ENCODE results near the gene MARK3.

MARK3 gene

GRCh38 chr14:103404032-103404918, 19.1 kb downstream of the MARK3 start:
- DNase-seq (ENCODE audit: low read depth), result no peak
- no peak for TF ChIP-seq CTCF (conservative IDR thresholded peaks at IDR 0.05; ENCODE audit: low read depth, low read length)
- H3K4me3 ChIP-seq (ENCODE audit: low read length), result no peak overlapping the region

- no peak for TF ChIP-seq CTCF (conservative IDR thresholded peaks at IDR 0.05; ENCODE audit: low read depth, low read length)
- DNase-seq (ENCODE audit: low read depth), result no peak
- H3K4me3 ChIP-seq (ENCODE audit: low read length), result no peak overlapping the region
These were observed 19.7 kb downstream of the MARK3 start for GRCh38 chr14:103404920-103405319.

- DNase-seq (ENCODE audit: low read depth), result no peak
- no peak overlapping the region for H3K4me3 ChIP-seq (ENCODE audit: low read length)
- TF ChIP-seq CTCF (conservative IDR thresholded peaks at IDR 0.05; ENCODE audit: low read depth, low read length), result no peak
These were observed 23.4 kb downstream of the MARK3 start for GRCh38 chr14:103408491-103409155.

- no peak for TF ChIP-seq CTCF (conservative IDR thresholded peaks at IDR 0.05; ENCODE audit: low read depth, low read length)
- no peak overlapping the region for H3K4me3 ChIP-seq (ENCODE audit: low read length)
- DNase-seq (ENCODE audit: low read depth), result no peak
These were observed 31.7 kb downstream of the MARK3 start for GRCh38 chr14:103416916-103417315.

GRCh38 chr14:103418481-103418818, 33.2 kb downstream of the MARK3 start:
- no peak for DNase-seq (ENCODE audit: low read depth)
- no peak for TF ChIP-seq CTCF (conservative IDR thresholded peaks at IDR 0.05; ENCODE audit: low read depth, low read length)
- no peak overlapping the region for H3K4me3 ChIP-seq (ENCODE audit: low read length)

GRCh38 chr14:103421556-103421955, 36.3 kb downstream of the MARK3 start:
- no peak for DNase-seq (ENCODE audit: low read depth)

More at GRCh38 chr14:103421556-103421955, 36.3 kb downstream of the MARK3 start:
- TF ChIP-seq CTCF (conservative IDR thresholded peaks at IDR 0.05; ENCODE audit: low read depth, low read length), result no peak
- H3K4me3 ChIP-seq (ENCODE audit: low read length), result no peak overlapping the region
